ENCODE results near the gene PLPPR4.
"Not testable (repeated sequence)": the region's sequence is repeated elsewhere in the genome, so short reads cannot be mapped to it uniquely, and the experiment has no call there.

PLPPR4 gene

DNA sequence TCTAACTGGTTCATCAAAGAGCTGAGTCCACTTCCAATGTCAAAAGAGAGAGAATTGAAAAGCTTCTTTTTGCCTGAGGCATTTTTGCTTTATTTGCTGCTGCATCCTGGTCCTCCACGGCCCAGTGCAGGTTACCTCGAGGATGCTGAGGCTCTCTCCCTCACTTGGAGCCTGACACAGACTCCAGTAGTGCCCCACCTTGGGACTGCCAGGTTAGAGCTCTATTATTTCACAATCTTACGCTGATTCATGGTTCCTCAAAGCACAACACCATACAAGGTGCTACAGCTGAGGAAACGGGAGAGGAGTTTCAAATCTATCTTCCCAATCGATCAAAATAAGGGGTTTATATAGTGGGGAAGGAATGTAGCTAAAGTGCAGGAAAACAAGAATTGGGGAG is 13.6 kb upstream of the PLPPR4 start:
- H3K27me3 Mint-ChIP-seq, result no peaks in the 10 kb centered on the region
- no peak overlapping the region for H3K4me3 Mint-ChIP-seq
- no peaks in the 10 kb centered on the region for H3K4me1 Mint-ChIP-seq
- H3K9me3 Mint-ChIP-seq, result peaks cover 3% of the 10 kb centered on the region
- H3K27ac Mint-ChIP-seq, result no peak overlapping the region
- ATAC-seq, result no peak
- H3K36me3 Mint-ChIP-seq, result no peaks in the 10 kb centered on the region

DNA sequence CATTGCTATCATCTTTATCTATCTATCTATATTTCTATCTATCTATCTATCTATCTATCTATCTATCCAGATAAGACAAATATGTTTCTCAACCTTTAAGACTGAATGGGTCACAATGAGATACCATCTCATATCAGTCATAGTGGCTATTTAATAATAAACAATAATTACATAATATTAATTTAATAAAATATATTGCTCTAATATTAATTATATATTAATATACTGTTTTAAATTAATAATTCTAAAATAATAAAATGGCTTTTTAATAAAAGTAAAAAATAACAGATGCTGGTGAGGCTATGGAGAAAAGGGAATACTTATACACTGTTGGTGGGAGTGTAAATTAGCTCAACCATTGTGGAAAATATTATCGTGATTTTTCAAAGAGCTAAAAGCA is 13.0 kb upstream of the PLPPR4 start:
- peaks cover 3% of the 10 kb centered on the region for H3K9me3 Mint-ChIP-seq
- H3K4me1 Mint-ChIP-seq, result no peaks in the 10 kb centered on the region
- H3K36me3 Mint-ChIP-seq, result no peaks in the 10 kb centered on the region
- H3K4me3 Mint-ChIP-seq, result no peak overlapping the region
- no peaks in the 10 kb centered on the region for H3K27me3 Mint-ChIP-seq
- no peak for ATAC-seq
- H3K27ac Mint-ChIP-seq, result no peak overlapping the region

DNA sequence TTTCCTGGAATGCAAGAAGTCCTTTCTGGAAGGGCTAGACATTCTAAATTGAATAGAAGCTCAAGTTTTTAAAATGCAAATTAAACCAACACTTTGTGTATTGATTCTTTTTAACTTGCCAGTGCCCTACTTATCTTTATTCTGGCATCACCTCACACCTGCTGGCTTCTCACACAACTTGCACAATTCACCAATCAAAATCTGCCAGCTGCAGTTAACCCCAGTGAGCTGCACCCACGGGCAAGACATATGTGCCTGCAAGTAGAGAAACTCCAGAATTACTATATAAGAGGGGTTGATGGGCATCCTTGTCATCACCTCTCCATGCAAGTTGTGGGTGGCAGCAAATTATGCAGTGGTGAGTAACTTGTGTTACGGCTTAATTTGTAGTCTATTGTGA is 11.7 kb upstream of the PLPPR4 start:
- no peak overlapping the region for H3K4me3 Mint-ChIP-seq
- ATAC-seq, result no peak
- no peaks in the 10 kb centered on the region for H3K36me3 Mint-ChIP-seq
- no peak overlapping the region for H3K27ac Mint-ChIP-seq
- H3K9me3 Mint-ChIP-seq, result peaks cover 3% of the 10 kb centered on the region
- H3K27me3 Mint-ChIP-seq, result no peaks in the 10 kb centered on the region
- H3K4me1 Mint-ChIP-seq, result no peaks in the 10 kb centered on the region

DNA sequence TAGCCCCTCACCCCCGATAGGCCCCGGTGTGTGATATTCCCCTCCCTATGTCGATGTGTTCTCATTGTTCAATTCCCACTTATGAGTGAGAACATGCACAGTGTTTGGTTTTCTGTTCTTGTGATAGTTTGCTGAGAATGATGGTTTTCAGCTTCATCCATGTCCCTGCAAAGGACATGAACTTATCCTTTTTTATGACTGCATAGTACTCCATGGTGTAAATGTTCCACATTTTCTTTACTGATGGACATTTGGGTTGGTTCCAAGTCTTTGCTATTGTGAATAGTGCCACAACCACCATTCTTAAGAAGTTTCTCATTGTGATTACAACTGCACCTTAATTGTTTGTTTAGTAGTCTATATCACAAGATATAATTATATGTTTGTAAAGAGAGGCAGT is 3.9 kb upstream of the PLPPR4 start:
- H3K9me3 Mint-ChIP-seq, H3K36me3 Mint-ChIP-seq, H3K4me1 Mint-ChIP-seq, ATAC-seq, H3K27ac Mint-ChIP-seq, H3K4me3 Mint-ChIP-seq: not testable (repeated sequence)
- H3K27me3 Mint-ChIP-seq, result peaks cover 33% of the 10 kb centered on the region

DNA sequence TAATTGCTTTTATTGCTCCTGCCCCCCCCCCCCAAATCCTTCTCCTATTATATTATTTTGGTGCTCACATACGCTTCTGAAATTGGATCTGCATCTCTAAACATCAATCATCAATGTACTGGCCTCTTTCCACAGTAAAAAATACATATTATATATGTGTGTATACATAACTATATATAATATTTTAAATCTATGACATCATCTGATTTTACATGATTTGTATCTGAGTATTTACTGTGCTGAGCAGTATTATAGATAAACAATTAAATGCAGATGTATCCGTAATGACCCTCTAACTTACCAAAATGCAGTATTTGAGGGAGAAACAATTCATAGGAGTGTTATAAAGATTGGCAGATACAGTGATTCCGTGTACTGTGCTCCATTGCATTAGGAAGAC is 832 bp downstream of the PLPPR4 start:
- Mint-ChIP-seq H3K4me1 (no peaks in the 10 kb centered on the region), H3K9me3 (peaks cover 5% of the 10 kb centered on the region), H3K36me3 (no peaks in the 10 kb centered on the region), H3K27ac (no peak overlapping the region), H3K4me3 (no peak overlapping the region), H3K27me3 (peaks cover 39% of the 10 kb centered on the region)
- no peak for ATAC-seq

DNA sequence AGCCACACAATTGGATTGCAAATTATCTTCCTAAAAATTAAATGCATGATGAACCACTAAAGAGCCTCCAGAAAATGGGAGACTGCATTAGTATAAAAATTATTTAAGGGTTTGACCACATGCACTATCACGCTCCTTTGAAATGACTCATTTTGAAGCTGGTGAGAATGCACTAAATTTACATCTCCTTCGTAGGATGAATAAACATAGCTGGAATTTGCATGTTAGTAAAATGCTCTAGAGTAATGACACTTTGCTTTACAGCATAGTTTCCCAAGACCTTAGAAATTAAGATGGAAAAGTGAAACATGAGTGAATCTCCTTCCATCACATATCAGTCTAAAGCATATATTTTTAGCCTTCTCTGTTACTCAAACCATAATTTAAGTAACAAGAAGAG is 2.4 kb downstream of the PLPPR4 start:
- Mint-ChIP-seq H3K27me3 (peaks cover 39% of the 10 kb centered on the region), H3K27ac (no peak overlapping the region), H3K9me3 (peaks cover 7% of the 10 kb centered on the region), H3K36me3 (no peaks in the 10 kb centered on the region), H3K4me1 (no peaks in the 10 kb centered on the region), H3K4me3 (no peak overlapping the region)
- ATAC-seq, result no peak

DNA sequence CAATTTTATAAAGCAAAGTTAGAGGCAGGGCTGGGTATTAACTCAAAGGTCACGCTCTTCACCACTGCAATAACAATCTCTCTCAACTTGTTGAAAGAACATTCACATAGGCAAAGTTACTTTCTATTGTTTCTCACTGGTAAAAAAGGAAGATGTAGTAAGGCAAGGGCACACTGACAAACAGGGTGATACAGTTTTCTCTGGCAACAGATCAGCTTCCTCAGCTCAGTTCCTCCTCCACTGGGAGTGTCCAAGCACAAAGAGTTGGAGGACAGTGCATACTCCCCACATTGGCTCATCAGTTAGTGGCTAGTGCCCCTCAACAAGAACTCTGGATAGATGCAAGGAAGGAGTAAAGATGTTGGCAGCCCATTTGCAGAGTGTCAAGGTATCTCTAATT is 3.7 kb downstream of the PLPPR4 start:
- no peak overlapping the region for H3K4me3 Mint-ChIP-seq
- peaks cover 30% of the 10 kb centered on the region for H3K27me3 Mint-ChIP-seq
- no peaks in the 10 kb centered on the region for H3K4me1 Mint-ChIP-seq
- peaks cover 7% of the 10 kb centered on the region for H3K9me3 Mint-ChIP-seq
- no peaks in the 10 kb centered on the region for H3K36me3 Mint-ChIP-seq
- ATAC-seq, result no peak
- no peak overlapping the region for H3K27ac Mint-ChIP-seq

DNA sequence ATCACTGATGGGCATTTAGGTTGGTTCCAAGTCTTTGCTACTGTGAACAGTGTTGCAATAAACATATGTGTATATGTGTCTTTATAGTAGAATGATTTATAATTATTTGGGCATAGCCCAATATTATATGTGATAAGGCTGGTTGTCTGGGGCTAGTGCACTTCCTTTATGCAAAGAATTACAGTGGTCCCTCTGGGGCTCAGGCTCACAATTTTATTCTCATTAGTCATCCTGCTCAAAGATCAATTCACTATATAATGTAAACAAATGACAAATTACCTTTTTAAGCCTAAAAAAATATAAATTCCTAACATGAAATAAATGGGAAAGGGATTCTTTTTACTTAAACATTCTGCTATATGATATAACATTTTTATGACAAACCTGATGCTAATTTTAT is 5.0 kb downstream of the PLPPR4 start:
- no peak overlapping the region for H3K27ac Mint-ChIP-seq
- H3K4me3 Mint-ChIP-seq, result no peak overlapping the region
- H3K4me1 Mint-ChIP-seq, result no peaks in the 10 kb centered on the region
- ATAC-seq, result no peak
- no peaks in the 10 kb centered on the region for H3K36me3 Mint-ChIP-seq
- peaks cover 7% of the 10 kb centered on the region for H3K9me3 Mint-ChIP-seq
- peaks cover 17% of the 10 kb centered on the region for H3K27me3 Mint-ChIP-seq

DNA sequence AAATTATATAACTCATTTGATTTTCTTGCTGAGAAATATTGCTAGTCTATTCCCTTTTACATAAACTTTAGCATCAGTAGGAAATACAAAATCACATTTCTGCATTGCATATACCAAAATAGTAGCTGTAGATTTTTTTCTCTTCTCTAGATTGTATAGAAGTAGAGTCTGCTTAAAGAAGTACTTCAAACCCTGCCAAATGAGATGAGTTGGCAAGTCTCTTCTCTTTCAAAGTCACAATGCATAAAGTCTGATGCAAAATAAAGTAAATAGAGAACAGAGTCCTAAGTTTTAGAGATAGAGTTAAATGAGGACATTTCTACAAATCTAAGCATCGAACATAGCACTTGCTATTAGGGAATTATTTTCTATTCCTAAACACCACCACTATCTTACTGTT is 6.4 kb downstream of the PLPPR4 start:
- peaks cover 4% of the 10 kb centered on the region for H3K27me3 Mint-ChIP-seq
- ATAC-seq, result no peak
- H3K4me1 Mint-ChIP-seq, result no peaks in the 10 kb centered on the region
- H3K4me3 Mint-ChIP-seq, result no peak overlapping the region
- no peak overlapping the region for H3K27ac Mint-ChIP-seq
- H3K36me3 Mint-ChIP-seq, result no peaks in the 10 kb centered on the region
- peaks cover 7% of the 10 kb centered on the region for H3K9me3 Mint-ChIP-seq

DNA sequence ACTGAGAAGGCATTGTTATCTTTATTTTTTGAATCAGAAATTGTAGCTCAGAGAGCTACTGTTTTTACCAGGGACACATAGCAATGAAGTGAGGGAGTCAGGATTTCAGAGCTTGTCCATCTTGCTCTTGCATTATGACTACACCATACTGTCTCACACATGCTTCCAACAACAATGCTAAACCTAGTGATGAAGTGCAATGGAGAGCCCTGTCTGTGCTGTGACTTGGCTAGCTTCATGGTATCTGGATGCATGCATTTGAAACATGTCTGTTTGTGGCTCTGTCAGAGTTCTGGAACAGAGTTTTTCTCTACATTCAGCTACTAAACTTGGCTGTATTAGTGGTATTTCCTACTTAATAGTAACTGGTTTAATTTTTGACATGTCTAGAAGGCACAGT is 7.0 kb downstream of the PLPPR4 start:
- ATAC-seq, result no peak
- Mint-ChIP-seq H3K9me3 (peaks cover 7% of the 10 kb centered on the region), H3K27ac (no peak overlapping the region), H3K4me3 (no peak overlapping the region), H3K36me3 (no peaks in the 10 kb centered on the region), H3K27me3 (no peaks in the 10 kb centered on the region), H3K4me1 (no peaks in the 10 kb centered on the region)

DNA sequence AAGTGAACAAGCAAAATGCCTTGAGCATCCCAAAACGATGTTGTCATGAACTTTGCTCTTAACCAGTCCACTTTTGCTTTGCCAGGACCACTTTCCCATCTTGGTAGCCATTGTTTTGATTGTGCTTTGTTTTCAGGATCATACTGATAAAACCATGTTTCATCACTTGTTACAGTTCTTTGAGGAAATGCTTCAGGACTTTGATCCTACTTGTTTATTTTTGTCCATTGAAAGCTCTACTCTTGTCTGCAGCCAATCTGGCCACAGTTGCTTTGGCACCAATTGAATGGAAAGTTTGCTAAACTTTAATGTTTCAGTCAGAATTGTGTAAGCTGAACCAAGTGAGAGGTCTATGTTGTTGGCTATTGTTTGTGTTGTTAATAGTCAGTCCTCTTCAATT is 12.8 kb downstream of the PLPPR4 start:
- H3K9me3 Mint-ChIP-seq, result peaks cover 3% of the 10 kb centered on the region
- H3K27me3 Mint-ChIP-seq, result no peaks in the 10 kb centered on the region
- no peak overlapping the region for H3K4me3 Mint-ChIP-seq
- no peaks in the 10 kb centered on the region for H3K36me3 Mint-ChIP-seq
- no peak overlapping the region for H3K27ac Mint-ChIP-seq
- no peak for ATAC-seq
- H3K4me1 Mint-ChIP-seq, result no peaks in the 10 kb centered on the region

DNA sequence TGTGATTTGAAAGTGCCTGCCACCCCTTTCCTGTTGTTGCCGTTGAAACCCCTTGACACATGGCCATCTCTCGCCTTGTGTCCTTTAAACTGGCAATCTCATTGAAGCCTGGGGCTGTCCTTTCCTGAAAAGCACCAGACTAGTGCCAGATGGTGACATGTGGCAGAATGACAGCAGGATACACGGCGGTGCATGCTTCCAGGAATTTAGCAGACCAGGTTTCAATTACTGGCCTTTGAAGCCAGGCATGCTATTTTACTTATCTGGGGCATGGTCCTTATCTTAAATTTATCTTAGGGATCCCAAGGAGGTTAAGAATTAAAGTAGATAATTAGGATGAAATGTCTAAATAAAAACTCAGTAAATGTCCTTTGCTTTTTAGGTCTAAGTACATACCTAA is 15.2 kb downstream of the PLPPR4 start:
- H3K4me1 Mint-ChIP-seq, result no peaks in the 10 kb centered on the region
- no peak for ATAC-seq
- H3K9me3 Mint-ChIP-seq, result peaks cover 4% of the 10 kb centered on the region

DNA sequence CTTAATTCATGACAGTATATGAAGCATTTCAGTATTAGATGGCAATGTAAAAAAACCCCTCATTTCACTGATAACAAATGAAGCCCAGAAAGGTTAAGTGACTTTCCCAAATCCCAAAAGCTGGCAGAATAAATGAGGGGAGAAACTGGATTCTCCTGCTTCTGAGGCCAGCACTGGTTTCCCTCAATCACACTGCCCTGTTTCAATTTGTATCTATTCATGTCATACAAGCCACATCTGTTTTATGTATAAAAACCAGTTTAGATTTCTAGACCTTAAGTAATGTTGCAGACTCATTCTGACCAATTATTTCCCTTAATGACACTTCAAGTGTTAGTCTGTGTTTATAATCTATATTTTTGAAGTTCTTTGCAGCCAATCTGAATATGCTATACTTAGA is 16.8 kb downstream of the PLPPR4 start:
- no peaks in the 10 kb centered on the region for H3K4me1 Mint-ChIP-seq
- H3K27ac Mint-ChIP-seq, result no peak overlapping the region
- no peak overlapping the region for H3K4me3 Mint-ChIP-seq
- no peaks in the 10 kb centered on the region for H3K36me3 Mint-ChIP-seq
- peaks cover 4% of the 10 kb centered on the region for H3K9me3 Mint-ChIP-seq
- no peak for ATAC-seq
- no peaks in the 10 kb centered on the region for H3K27me3 Mint-ChIP-seq

More for the DNA sequence above, 15.2 kb downstream of the PLPPR4 start:
- H3K36me3 Mint-ChIP-seq, result no peaks in the 10 kb centered on the region
- no peaks in the 10 kb centered on the region for H3K27me3 Mint-ChIP-seq
- H3K27ac Mint-ChIP-seq, result no peak overlapping the region
- no peak overlapping the region for H3K4me3 Mint-ChIP-seq

DNA sequence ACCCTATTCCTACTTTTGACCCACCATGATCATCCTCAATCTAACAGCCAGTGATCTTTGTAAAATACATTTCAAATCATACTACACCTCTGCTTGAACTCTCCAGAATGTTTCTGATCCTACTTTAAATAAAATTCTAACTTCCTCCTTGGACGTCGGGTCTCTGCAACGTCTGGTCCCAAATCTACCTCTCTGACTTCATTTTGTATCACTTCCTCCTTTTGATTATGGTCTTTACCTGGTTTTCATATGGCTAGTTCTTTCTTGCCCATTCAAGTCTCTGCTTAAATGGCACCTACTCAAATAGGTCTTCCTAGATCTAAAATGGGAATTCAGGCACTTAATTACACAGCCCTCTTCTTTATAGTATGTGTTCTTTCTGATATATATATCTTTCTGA is 18.2 kb downstream of the PLPPR4 start:
- H3K4me3 Mint-ChIP-seq, result no peak overlapping the region
- no peaks in the 10 kb centered on the region for H3K27me3 Mint-ChIP-seq
- peaks cover 10% of the 10 kb centered on the region for H3K9me3 Mint-ChIP-seq
- no peak overlapping the region for H3K27ac Mint-ChIP-seq
- no peaks in the 10 kb centered on the region for H3K36me3 Mint-ChIP-seq
- H3K4me1 Mint-ChIP-seq, result no peaks in the 10 kb centered on the region
- no peak for ATAC-seq

DNA sequence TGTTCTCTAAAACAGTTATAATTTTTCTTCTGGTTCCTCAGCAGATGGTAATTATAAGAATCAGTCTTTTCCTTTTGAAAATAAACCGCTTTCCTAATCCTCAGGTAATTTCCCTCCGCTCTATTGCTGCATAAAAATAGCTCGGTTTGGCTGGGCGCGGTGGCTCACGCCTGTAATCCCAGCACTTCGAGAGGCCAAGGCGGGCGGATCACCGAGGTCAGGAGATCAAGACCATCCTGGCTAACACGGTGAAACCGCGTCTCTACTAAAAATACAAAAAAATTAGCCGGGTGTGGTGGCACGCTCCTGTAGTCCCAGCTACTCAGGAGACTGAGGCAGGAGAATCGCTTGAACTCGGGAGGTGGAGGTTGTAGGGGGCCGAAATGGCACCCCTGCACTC is 19.2 kb downstream of the PLPPR4 start:
- H3K9me3 Mint-ChIP-seq, H3K36me3 Mint-ChIP-seq, H3K27ac Mint-ChIP-seq, ATAC-seq, H3K4me1 Mint-ChIP-seq, H3K4me3 Mint-ChIP-seq, H3K27me3 Mint-ChIP-seq: not testable (repeated sequence)

DNA sequence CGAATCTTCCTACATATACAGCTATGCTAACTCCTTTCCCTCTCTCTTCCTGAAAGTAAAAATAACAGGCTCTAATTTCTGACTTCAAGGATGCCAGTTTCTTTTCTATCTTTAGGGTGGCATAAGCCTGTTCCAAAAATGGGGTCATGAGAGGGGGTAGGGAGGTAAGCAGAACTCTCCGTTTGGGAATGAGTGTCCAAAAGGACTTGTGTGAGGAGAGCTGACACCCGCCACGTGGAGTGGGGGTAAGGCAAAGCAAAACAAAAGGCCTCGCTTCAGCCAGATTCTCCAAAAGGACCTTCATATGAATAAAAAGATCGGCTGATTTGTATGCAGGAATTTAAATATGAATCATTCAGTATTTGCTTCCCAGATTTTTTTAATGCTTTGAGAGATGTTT is 28.6 kb downstream of the PLPPR4 start:
- H3K27me3 Mint-ChIP-seq, result no peaks in the 10 kb centered on the region
- H3K27ac Mint-ChIP-seq, result no peak overlapping the region
- peaks cover 10% of the 10 kb centered on the region for H3K9me3 Mint-ChIP-seq
- no peaks in the 10 kb centered on the region for H3K4me1 Mint-ChIP-seq
- ATAC-seq, result no peak
- no peaks in the 10 kb centered on the region for H3K36me3 Mint-ChIP-seq
- H3K4me3 Mint-ChIP-seq, result no peak overlapping the region

DNA sequence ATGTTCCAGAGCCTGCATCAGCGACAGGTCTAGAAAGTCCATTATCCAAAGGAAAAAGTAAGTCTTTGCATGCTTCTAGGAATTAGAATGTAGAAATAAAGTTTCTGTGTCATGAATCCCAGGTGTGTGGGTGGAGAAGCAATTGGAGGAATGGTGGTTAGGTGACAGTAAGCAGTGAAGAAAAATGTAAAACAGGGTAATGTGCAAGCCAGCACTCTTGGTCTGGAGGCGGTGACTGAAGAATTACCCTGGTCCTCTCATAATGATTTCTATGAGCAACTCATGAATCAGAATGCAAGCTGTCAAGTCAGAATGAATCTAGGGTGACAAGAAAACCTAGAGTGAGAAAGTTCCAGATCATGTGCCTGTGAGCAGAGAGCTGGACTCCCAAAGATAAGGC is 33.6 kb downstream of the PLPPR4 start:
- H3K27me3 Mint-ChIP-seq, result no peaks in the 10 kb centered on the region
- no peak overlapping the region for H3K4me3 Mint-ChIP-seq
- H3K36me3 Mint-ChIP-seq, result no peaks in the 10 kb centered on the region
- no peaks in the 10 kb centered on the region for H3K4me1 Mint-ChIP-seq
- no peak overlapping the region for H3K27ac Mint-ChIP-seq
- H3K9me3 Mint-ChIP-seq, result peaks cover 2% of the 10 kb centered on the region
- no peak for ATAC-seq

All from stimulated activated memory B cell treated with anti-CD40 and anti-IgM and Interleukin-4, amounts not matched to agents 10 μg/mL and 1 μg/mL and 100 μg/mL, for 72 hours (primary cell).